OCI-LY7 (cell line): ENCODE measurements around the gene MISP3.

Source experiments
- CTCF ChIP-seq: fragments of 200-600 bp; sonication (generic); conservative IDR thresholded peaks from 2 replicates; pipeline ENCODE4 v1.5.1; 2014; ENCODE audit warnings: mild to moderate bottlenecking, antibody characterized with exemption, low read length, moderate library complexity, mixed read lengths
- EZH2phosphoT487 ChIP-seq: fragments of 200-600 bp; sonication (generic); IDR thresholded peaks from 2 replicates; pipeline ENCODE4 v1.6.1; 2018; ENCODE audit warnings: low read depth, borderline replicate concordance, mild to moderate bottlenecking, mixed run types, antibody characterized with exemption, low read length, moderate library complexity, mixed read lengths

DNA sequence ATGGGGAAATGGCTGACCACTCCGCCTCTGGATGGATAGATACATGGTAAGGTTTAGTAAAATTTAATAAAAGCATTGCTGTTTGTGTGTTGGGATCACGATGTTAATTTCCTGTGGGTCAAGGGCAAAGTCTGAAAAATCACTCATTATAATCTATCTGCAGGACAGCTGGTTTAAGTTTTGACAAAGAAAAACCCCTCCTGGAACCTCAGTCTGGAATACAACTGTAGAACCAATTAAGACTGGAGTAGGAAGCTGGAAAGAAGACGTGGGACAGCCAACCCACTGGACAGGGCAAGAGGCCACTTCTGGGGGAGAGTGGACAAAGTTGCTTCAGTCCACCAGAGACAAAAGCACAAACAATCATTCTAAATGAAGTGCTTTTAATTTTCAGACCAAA lies 46.6 kb downstream of the MISP3 start:
- TF ChIP-seq CTCF, result no peak
- TF ChIP-seq EZH2phosphoT487, result no peak
